Epithelial cell of esophagus (primary cell): Measurements from ENCODE around the gene CRAMP1.

Source experiments
- DNase-seq: peaks from one replicate; pipeline ENCODE4 v3.0.0; 2010; ENCODE audit warnings: low read depth
- H3K4me3 ChIP-seq: 2 replicates; pipeline ENCODE4 v1.5.1; 2011; ENCODE audit warnings: mild to moderate bottlenecking, low read length, control low read depth
- CTCF ChIP-seq: IDR thresholded peaks from 2 replicates; pipeline ENCODE4 v1.5.1; 2011; ENCODE audit warnings: low read depth, mild to moderate bottlenecking, low read length, control low read depth, inconsistent platforms; ENCODE audit not compliant: insufficient read depth; ENCODE audit errors: missing control alignments

CRAMP1 gene

DNA sequence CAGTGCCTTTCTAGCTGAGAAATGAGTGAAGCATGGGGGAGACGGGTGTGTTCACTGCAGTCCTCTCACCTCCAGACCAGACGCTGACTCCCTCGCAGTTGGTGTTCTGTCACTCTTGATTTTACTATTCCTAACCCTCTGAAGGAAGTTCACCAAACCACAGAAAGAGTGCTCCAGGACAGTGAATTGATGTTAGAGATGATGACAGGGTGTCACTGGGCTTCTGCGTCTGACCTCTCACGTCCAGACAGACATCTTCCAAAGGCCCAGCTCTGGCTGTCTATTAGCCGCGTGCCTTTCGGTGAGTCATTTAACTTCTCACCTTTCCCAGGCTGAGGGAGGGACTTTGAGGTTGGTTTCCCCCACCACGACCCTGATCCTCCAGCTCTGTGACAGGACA lies 8.2 kb downstream of the CRAMP1 start:
- DNase-seq, result no peak
- H3K4me3 ChIP-seq, result no peak overlapping the region
- TF ChIP-seq CTCF, result no peak

DNA sequence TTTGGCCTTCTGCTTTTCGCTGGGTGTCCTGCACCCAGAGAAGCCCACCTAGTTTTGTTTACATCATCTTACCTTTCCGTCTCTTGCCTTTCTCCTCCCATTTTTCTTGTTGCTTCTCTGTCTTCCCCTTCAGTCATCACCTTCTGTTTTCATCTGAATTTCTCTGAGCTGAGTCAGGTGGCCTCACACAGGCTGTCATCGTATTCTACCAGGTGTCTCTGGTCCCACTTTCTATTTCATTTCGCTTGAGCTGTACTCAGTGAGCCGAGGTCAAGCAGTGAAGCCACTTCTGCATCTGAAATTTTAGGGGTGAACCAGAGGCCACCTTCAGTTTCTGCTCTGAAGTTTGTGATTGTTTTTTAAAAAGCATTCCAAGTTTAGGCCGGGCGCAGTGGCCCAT lies 9.7 kb downstream of the CRAMP1 start:
- TF ChIP-seq CTCF, result no peak
- H3K4me3 ChIP-seq, result no peak overlapping the region
- no peak for DNase-seq

GRCh38 chr16:1626327-1626726 lies 14.2 kb downstream of the CRAMP1 start:
- H3K4me3 ChIP-seq, result no peak overlapping the region
- no peak for DNase-seq

GRCh38 chr16:1626776-1627175 lies 14.6 kb downstream of the CRAMP1 start:
- H3K4me3 ChIP-seq, result no peak overlapping the region
- no peak for DNase-seq
- TF ChIP-seq CTCF, result no peak

More at GRCh38 chr16:1626327-1626726, 14.2 kb downstream of the CRAMP1 start:
- TF ChIP-seq CTCF, result no peak

GRCh38 chr16:1630450-1631213 lies 18.5 kb downstream of the CRAMP1 start:
- no peak for DNase-seq
- TF ChIP-seq CTCF, result no peak
- no peak overlapping the region for H3K4me3 ChIP-seq

DNA sequence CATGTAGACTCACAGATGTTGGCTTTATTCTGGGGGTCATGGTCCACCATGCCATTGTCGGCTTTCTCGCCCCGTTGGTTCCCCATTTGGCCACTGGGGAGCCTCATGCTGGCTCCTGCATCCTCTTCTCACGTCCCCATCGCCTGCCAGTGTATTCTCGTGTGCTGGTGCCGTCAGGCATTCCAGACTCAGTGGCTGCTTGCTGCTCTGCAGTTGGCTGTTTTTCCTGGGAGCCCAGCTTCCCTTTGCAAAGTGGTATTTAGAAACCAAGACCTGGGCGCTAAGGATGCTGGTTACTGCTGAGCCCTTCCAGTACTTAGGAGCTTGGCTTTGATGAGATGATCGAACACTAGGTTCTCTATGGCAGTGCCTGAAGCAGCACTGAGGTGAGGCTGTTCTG lies 19.1 kb downstream of the CRAMP1 start:
- DNase-seq, result no peak
- no peak for TF ChIP-seq CTCF
- H3K4me3 ChIP-seq, result no peak overlapping the region
